HepG2 (cell line): ENCODE measurements around the gene TGM2. TPM values are rescaled to one million over a fixed set of nuclear protein-coding genes. Genes with fewer than 3 reads are reported as not detected.

Experiments used
- ARID2 ChIP-seq: sonication (generic); formaldehyde crosslinking; IDR thresholded peaks from 2 replicates; pipeline ENCODE4 v1.8.1; 2022; ENCODE audit warnings: mild to moderate bottlenecking, missing genetic modification reagents, borderline replicate concordance
- ARID5B ChIP-seq: IDR thresholded peaks from 2 replicates; pipeline ENCODE4 v1.4.0; 2020; ENCODE audit warnings: mild to moderate bottlenecking, missing genetic modification reagents
- BCL3 ChIP-seq: sonication (generic); formaldehyde crosslinking; IDR thresholded peaks from 2 replicates; pipeline ENCODE4 v1.5.1; 2020; ENCODE audit warnings: mild to moderate bottlenecking, missing genetic modification reagents, moderate library complexity
- BCL6 ChIP-seq: IDR thresholded peaks from 2 replicates; pipeline ENCODE4 v1.6.1; 2016; ENCODE audit warnings: missing genetic modification reagents, missing compliant biosample characterization
- ETV5 ChIP-seq: IDR thresholded peaks from 2 replicates; pipeline ENCODE4 v1.6.1; 2018; ENCODE audit warnings: missing biosample characterization, missing genetic modification reagents, inconsistent platforms, borderline replicate concordance
- MXI1 ChIP-seq: IDR thresholded peaks from 3 replicates; pipeline ENCODE4 v1.6.1; 2012; ENCODE audit warnings: low read depth, low read length, inconsistent platforms, borderline replicate concordance
- NFAT5 ChIP-seq: sonication (generic); formaldehyde crosslinking; IDR thresholded peaks from 2 replicates; pipeline ENCODE4 v1.4.0; 2020; ENCODE audit warnings: missing genetic modification reagents
- REST ChIP-seq, 2 experiments: IDR thresholded peaks; 2 replicates each; pipeline ENCODE4 v1.6.1; 2011 to 2012; ENCODE audit warnings: low read length in 2 of 2, borderline replicate concordance in 1 of 2, low read depth in 1 of 2, mild to moderate bottlenecking in 1 of 2, moderate library complexity in 1 of 2
- SP4 ChIP-seq: sonication (generic); formaldehyde crosslinking; IDR thresholded peaks from 2 replicates; pipeline ENCODE4 v1.8.1; 2023; ENCODE audit warnings: mild to moderate bottlenecking, missing genetic modification reagents
- TERF1 ChIP-seq: sonication (generic); formaldehyde crosslinking; IDR thresholded peaks from 2 replicates; pipeline ENCODE4 v1.8.0; 2022; ENCODE audit warnings: mild to moderate bottlenecking, missing genetic modification reagents, moderate library complexity
- ZFX ChIP-seq: sonication (generic); formaldehyde crosslinking; IDR thresholded peaks from 2 replicates; pipeline ENCODE4 v1.4.0; 2020; ENCODE audit warnings: mild to moderate bottlenecking, low read depth, missing genetic modification reagents, moderate library complexity
- polyA plus RNA-seq, 8 experiments: library from polyadenylated mRNA; depleted of rRNA in 3 of 8; stranded (reverse) in 7 of 8; unstranded in 1 of 8; fragments of >200 nt; fragmentation: Illumina TruSeq in 4 of 8; extraction: Trizol in 4 of 8; gene quantifications; 2 replicates each; pipeline versions ENCODE4 v1.2.1 to v1.2.3, GENCODE V29; 2011 to 2016; ENCODE audit warnings: low read depth in 4 of 8, missing spikeins in 1 of 8, mixed read lengths in 1 of 8; ENCODE audit not compliant: insufficient read depth in 1 of 8
- total RNA-seq, 5 experiments: library from RNA; depleted of rRNA; stranded (reverse); fragments of >200 nt; fragmentation: Illumina TruSeq; extraction: Trizol; gene quantifications; 2 replicates each; pipeline ENCODE4 v1.2.3, GENCODE V29; 2016; ENCODE audit warnings: low read depth in 1 of 5

TGM2 gene
- total and polyA plus RNA-seq, 2 of the 13 experiments (the other 11 are each of a cell fraction or from before 2014, with no cell fraction given) = 4.2 to 46.4 TPM

GRCh38 chr20:38168791-38169589, 3.9 kb upstream of the TGM2 start (continued):
- TF ChIP-seq ARID5B = peak; percentile 31; the same call in 1 of the 2 replicates
- no peak for TF ChIP-seq MXI1
- no peak for TF ChIP-seq NFAT5 (CRISPR knock-in tag)
- no peak for TF ChIP-seq TERF1 (CRISPR knock-in tag)
- TF ChIP-seq REST (IDR thresholded peaks at IDR 0.05; ENCODE audit: borderline replicate concordance in 1 of 2, low read depth in 1 of 2, low read length in 2 of 2) = no peak
- TF ChIP-seq ZFX = peak; percentile 72
- peak; percentile 55 for TF ChIP-seq BCL6 (CRISPR knock-in tag)
- TF ChIP-seq ARID2 (CRISPR knock-in tag) = no peak
- no peak for TF ChIP-seq BCL3
- peak; percentile 91 for TF ChIP-seq ETV5
- no peak for TF ChIP-seq SP4 (CRISPR knock-in tag)
